ENCODE data around the gene RGS7. TPM values are rescaled to one million over a fixed set of nuclear protein-coding genes. Genes with fewer than 3 reads are reported as not detected.

Gene RGS7
- total and polyA plus RNA-seq, 2 of the 8 experiments (the other 6 are each of a cell fraction or from before 2014, with no cell fraction given) = 1.6 to 3.0 TPM

DNA sequence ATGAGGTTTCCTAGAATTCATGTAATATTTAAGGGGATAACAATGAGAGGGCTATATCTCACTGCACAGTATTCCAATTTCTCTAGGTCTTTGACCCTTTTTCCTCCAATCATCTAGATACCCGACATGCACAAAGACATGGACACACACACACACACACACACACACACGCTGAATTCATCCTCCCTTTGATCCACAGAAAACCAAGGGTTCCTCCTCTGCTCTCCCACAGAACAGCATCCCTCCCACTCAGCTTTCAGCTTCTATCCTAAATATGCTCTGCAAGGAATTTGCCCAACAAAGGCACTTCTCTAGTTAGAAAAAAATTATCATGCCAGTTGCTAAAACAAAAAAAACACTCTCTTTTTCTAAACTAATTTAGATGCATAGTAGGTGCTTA lies 231.7 kb downstream of the RGS7 start:
- Histone ChIP-seq H3K14ac (ENCODE audit: insufficient read length) (no peak overlapping the region), H3K9ac (replicated peaks in 1 of 4; ENCODE audit: extremely low read depth in 1 of 4, low read depth in 3 of 4, low read length in 3 of 4) (no peak overlapping the region), H3K79me2 (ENCODE audit: control insufficient read depth in 1 of 2, insufficient read depth in 2 of 2, low read length in 2 of 2) (no peaks in the 10 kb centered on the region), H3K4ac (replicated peaks; ENCODE audit: insufficient read length, low read depth, low read length) (no peak overlapping the region), H2BK20ac (ENCODE audit: low read length) (no peak overlapping the region), H2BK12ac (ENCODE audit: low read depth, low read length) (no peak overlapping the region), H2BK120ac (replicated peaks; ENCODE audit: low read depth, low read length) (no peak overlapping the region), H2BK5ac (ENCODE audit: low read depth, low read length) (no peak overlapping the region), H4K8ac (ENCODE audit: extremely low read depth, insufficient read depth, low read length) (no peak overlapping the region), H4K20me1 (replicated peaks in 1 of 2; ENCODE audit: control insufficient read depth in 1 of 2, insufficient read depth in 2 of 2, low read length in 2 of 2) (no peaks in the 10 kb centered on the region), H2AK5ac (ENCODE audit: low read depth, low read length) (no peak overlapping the region), H3K79me1 (ENCODE audit: low read depth, low read length) (no peaks in the 10 kb centered on the region), H2BK15ac (ENCODE audit: low read length) (no peak overlapping the region), H3K27ac (ENCODE audit: low read depth, low read length) (no peak overlapping the region), H3K36me3 (ENCODE audit: control insufficient read depth in 2 of 4, insufficient read depth in 4 of 4, low read length in 3 of 4) (no peaks in the 10 kb centered on the region), H4K5ac (ENCODE audit: insufficient read length, low read depth, low read length) (no peak overlapping the region), H4K91ac (replicated peaks; ENCODE audit: insufficient read length, low read length) (no peak overlapping the region), H3K4me3 (ENCODE audit: extremely low read depth in 1 of 4, insufficient read depth in 2 of 4, low read depth in 3 of 4, low read length in 4 of 4) (no peak overlapping the region), H3K23me2 (ENCODE audit: low read depth, low read length) (no peaks in the 10 kb centered on the region), H2AFZ (ENCODE audit: low read length) (no peak overlapping the region), H3K9me3 (ENCODE audit: insufficient read depth in 2 of 2, low read depth in 1 of 2, low read length in 1 of 2) (no peaks in the 10 kb centered on the region), H3K18ac (ENCODE audit: extremely low read depth, low read length) (no peak overlapping the region), H3K27me3 (replicated peaks in 1 of 4; ENCODE audit: control insufficient read depth in 3 of 4, extremely low read depth in 1 of 4, insufficient read depth in 3 of 4, low read length in 3 of 4) (no peaks in the 10 kb centered on the region), H3K4me2 (ENCODE audit: insufficient read depth in 1 of 2, low read depth in 2 of 2, low read length in 2 of 2) (no peak overlapping the region), H3K23ac (ENCODE audit: insufficient read length) (no peak overlapping the region), H3K4me1 (replicated peaks in 1 of 4; ENCODE audit: control insufficient read depth in 3 of 4, insufficient read depth in 4 of 4, low read length in 3 of 4) (peaks cover 0 to 3% (median 1%) of the 10 kb centered on the region in 4 experiments; a peak in 2 of 7 replicates), H3K56ac (replicated peaks; ENCODE audit: insufficient read length, low read depth, low read length) (no peak overlapping the region)
- WGBS, 2 experiments (ENCODE audit: extremely low coverage in 1 of 2, insufficient coverage in 1 of 2, insufficient read length in 1 of 2, insufficient replicate concordance in 2 of 2, low coverage in 1 of 2, low lambda C conversion rate in 2 of 2, missing lambda C conversion rate in 1 of 2) = 97% methylated on average over 2 of the region's 2 CpGs; no CpG with 5 or more reads in 1 of the 2 experiments
- DNase-seq (ENCODE audit: low read depth in 1 of 2, low spot score in 2 of 2) (no peak), FAIRE-seq (no peak)
- ChIA-PET POLR2A (ENCODE audit: partially characterized antibody) (no interaction called here), CTCF (ENCODE audit: partially characterized antibody) (interaction anchor here (0.6 kb wide), 1 partner anchor 1760 kb away, joined by 3 read pairs; no protein-coding TSS in a partner anchor)
- TF ChIP-seq SIX5 (IDR thresholded peaks at IDR 0.05; ENCODE audit: low read depth, low read length) (no peak), CBX5 (IDR thresholded peaks at IDR 0.05; ENCODE audit: low read depth, low read length) (no peak), YY1 (IDR thresholded peaks at IDR 0.05; ENCODE audit: low read depth, low read length) (no peak), KDM1A (IDR thresholded peaks at IDR 0.05; ENCODE audit: borderline replicate concordance, low read length) (no peak), CHD2 (IDR thresholded peaks at IDR 0.05; ENCODE audit: low read length) (no peak), RXRA (IDR thresholded peaks at IDR 0.05; ENCODE audit: insufficient read depth, low read depth, low read length) (no peak), HDAC6 (IDR thresholded peaks at IDR 0.05; ENCODE audit: low read depth, low read length) (no peak), SP1 (IDR thresholded peaks at IDR 0.05; ENCODE audit: low read depth, low read length) (no peak)
